Vagina (tissue), 2 donors: ENCODE measurements around the gene HMGN1. TPM values are rescaled to one million over a fixed set of nuclear protein-coding genes. Genes with fewer than 3 reads are reported as not detected.
"Not testable (repeated sequence)": the region's sequence is repeated elsewhere in the genome, so short reads cannot be mapped to it uniquely, and the experiment has no call there.

Source experiments
- DNase-seq, 2 donors: peaks; one replicate each; pipeline ENCODE4 v3.0.0-alpha.2; 2017; ENCODE audit errors: extremely low spot score in 2 of 2
- H3K27ac ChIP-seq: fragments of 200-600 bp; sonication (generic); one replicate; pipeline ENCODE4 v1.5.1; 2019
- H3K27me3 ChIP-seq: fragments of 200-600 bp; sonication (generic); one replicate; pipeline ENCODE4 v1.5.1; 2019
- H3K36me3 ChIP-seq, 2 donors: fragments of 200-600 bp; sonication (generic); one replicate each; pipeline ENCODE4 v1.5.1; 2017 to 2019
- H3K4me1 ChIP-seq: fragments of 200-600 bp; sonication (generic); one replicate; pipeline ENCODE4 v1.5.1; 2019
- H3K4me3 ChIP-seq, 2 donors: fragments of 200-600 bp; sonication (generic); 1 replicate in 1 of 2; 2 replicates in 1 of 2; pipeline ENCODE4 v1.5.1; 2016 to 2019
- H3K9me3 ChIP-seq: fragments of 200-600 bp; sonication (generic); one replicate; pipeline ENCODE4 v1.5.1; 2019
- POLR2A ChIP-seq, 2 donors: fragments of 450-650 bp; IDR thresholded peaks; one replicate each; pipeline ENCODE4 v1.6.1; 2017; ENCODE audit warnings: antibody characterized with exemption in 2 of 2, mild to moderate bottlenecking in 2 of 2, moderate library complexity in 2 of 2
- POLR2AphosphoS5 ChIP-seq, 2 donors: sonication (generic); formaldehyde crosslinking; IDR thresholded peaks; one replicate each; pipeline ENCODE4 v1.9.0; 2017; ENCODE audit warnings: antibody characterized with exemption in 2 of 2, mild to moderate bottlenecking in 2 of 2, low read depth in 1 of 2; ENCODE audit not compliant: insufficient read depth in 1 of 2
- intact Hi-C: fragments of 100-400 bp; cut with DNase I; formaldehyde crosslinking; loops from one replicate; pipeline ENCODE4 v1.15.1; 2023
- total RNA-seq: library from RNA; depleted of rRNA; stranded (reverse); fragments of >200 nt; gene quantifications from one replicate; pipeline ENCODE4 v1.2.3, GENCODE V29; 2016
- TF ChIP-seq, protein P1 (sequence below), 3 experiments: fragments of 450-650 bp in 2 of 3; fragments of 200-600 bp in 1 of 3; sonication (generic) in 1 of 3; IDR thresholded peaks; one replicate each; pipeline ENCODE4 v1.5.1; 2017 to 2019; ENCODE audit warnings: antibody characterized with exemption in 3 of 3, mild to moderate bottlenecking in 2 of 3, moderate library complexity in 2 of 3

HMGN1 gene
- total RNA-seq, 1 donor from 2014 or later, result 82.0 TPM

GRCh38 chr21:39386194-39386593, 37.3 kb upstream of the HMGN1 start:
- Histone ChIP-seq H3K4me1 (peaks cover 41% of the 10 kb centered on the region), H3K27me3 (no peaks in the 10 kb centered on the region), H3K36me3 (no peaks in the 10 kb centered on the region), H3K9me3 (no peaks in the 10 kb centered on the region), H3K4me3 (peak overlapping the region; percentile 35 to 37), H3K27ac (peak overlapping the region; percentile 78)
- intact Hi-C loops, result loop anchor here (5.0 to 10.0 kb wide), 2 partner anchors 74 to 201 kb away; partner anchors contain the start of genes BRWD1 and PSMG1
- no peak for DNase-seq
- TF ChIP-seq POLR2A (IDR thresholded peaks at IDR 0.05), result no peak

- Histone ChIP-seq H3K27me3 (no peaks in the 10 kb centered on the region), H3K4me3 (peak overlapping the region; percentile 35 to 37), H3K27ac (peak overlapping the region; percentile 78), H3K9me3 (no peaks in the 10 kb centered on the region), H3K4me1 (peaks cover 47% of the 10 kb centered on the region), H3K36me3 (no peaks in the 10 kb centered on the region)
- intact Hi-C loops, result loop anchor here (5.0 to 10.0 kb wide), 2 partner anchors 73 to 201 kb away; partner anchors contain the start of genes BRWD1 and PSMG1
- TF ChIP-seq POLR2AphosphoS5 (IDR thresholded peaks at IDR 0.05; ENCODE audit: insufficient read depth in 1 of 2, low read depth in 1 of 2), result peak; percentile 23 to 60
- TF ChIP-seq, protein P1, sequence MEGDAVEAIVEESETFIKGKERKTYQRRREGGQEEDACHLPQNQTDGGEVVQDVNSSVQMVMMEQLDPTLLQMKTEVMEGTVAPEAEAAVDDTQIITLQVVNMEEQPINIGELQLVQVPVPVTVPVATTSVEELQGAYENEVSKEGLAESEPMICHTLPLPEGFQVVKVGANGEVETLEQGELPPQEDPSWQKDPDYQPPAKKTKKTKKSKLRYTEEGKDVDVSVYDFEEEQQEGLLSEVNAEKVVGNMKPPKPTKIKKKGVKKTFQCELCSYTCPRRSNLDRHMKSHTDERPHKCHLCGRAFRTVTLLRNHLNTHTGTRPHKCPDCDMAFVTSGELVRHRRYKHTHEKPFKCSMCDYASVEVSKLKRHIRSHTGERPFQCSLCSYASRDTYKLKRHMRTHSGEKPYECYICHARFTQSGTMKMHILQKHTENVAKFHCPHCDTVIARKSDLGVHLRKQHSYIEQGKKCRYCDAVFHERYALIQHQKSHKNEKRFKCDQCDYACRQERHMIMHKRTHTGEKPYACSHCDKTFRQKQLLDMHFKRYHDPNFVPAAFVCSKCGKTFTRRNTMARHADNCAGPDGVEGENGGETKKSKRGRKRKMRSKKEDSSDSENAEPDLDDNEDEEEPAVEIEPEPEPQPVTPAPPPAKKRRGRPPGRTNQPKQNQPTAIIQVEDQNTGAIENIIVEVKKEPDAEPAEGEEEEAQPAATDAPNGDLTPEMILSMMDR (IDR thresholded peaks at IDR 0.05), result no peak
- no peak for DNase-seq
Measured at GRCh38 chr21:39385299-39386145, 36.6 kb upstream of the HMGN1 start.

DNA sequence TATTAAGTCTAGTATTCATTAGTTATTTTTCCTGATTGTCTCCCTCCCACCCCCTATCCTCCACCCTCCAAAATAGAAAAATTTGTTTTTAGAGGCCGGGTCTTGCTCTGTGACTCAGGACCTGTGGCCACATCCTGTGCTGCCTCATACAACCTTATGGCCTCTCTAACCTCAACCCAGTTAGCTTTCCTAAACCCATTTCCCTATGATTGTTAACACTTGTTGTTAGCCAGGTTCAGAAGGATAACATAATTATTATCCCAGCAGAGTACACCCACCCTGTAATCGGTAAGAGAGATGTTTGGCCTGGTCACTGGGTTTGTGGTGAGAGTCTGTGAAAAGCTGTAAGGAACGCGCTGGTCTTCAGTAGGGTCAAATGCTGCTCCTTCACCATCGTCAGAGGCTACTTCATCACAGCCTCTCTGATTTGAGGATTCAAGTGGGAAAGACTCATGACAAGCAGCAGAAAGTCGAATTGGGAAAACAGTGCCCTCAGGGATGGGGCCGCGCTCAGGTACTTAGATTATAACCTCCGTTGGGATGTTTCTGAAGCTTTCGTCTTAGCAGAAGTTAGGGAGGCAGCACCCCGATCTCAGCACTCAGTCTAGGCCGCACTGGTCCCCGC, 35.9 kb upstream of the HMGN1 start:
- no peak overlapping the region for H3K27ac ChIP-seq
- intact Hi-C loops, result loop anchor here (5.0 to 10.0 kb wide), 2 partner anchors 72 to 200 kb away; partner anchors contain the start of genes BRWD1 and PSMG1

DNA sequence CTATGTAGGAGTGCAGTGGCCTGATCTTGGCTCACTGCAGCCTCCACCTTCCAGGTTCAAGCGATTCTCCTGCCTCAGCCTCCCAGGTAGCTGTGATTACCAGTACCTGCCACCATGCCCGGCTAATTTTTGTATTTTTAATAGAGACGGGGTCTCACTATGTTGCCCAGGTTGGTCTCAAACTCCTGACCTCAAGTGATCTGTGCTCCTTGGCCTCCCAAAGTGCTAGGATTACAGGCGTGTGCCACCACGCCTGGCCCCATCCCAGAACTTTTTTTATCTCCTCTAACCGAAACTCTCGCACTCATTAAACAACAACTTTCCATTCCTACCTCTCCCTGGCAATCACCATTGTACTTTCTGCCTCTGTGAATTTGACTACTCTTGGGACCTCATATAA, 33.2 kb upstream of the HMGN1 start:
- not testable (repeated sequence) for H3K9me3 ChIP-seq, DNase-seq, H3K27me3 ChIP-seq, H3K27ac ChIP-seq, H3K4me3 ChIP-seq, H3K36me3 ChIP-seq
- peaks cover 24% of the 10 kb centered on the region for H3K4me1 ChIP-seq
- intact Hi-C loops, result loop anchor here (10.0 kb wide), 1 partner anchor 197 kb away; the partner anchor contains the start of gene PSMG1

More for the DNA sequence above, 35.9 kb upstream of the HMGN1 start:
- Histone ChIP-seq H3K9me3 (no peaks in the 10 kb centered on the region), H3K27me3 (no peaks in the 10 kb centered on the region), H3K36me3 (no peaks in the 10 kb centered on the region), H3K4me1 (peaks cover 47% of the 10 kb centered on the region), H3K4me3 (no peak overlapping the region)
- TF ChIP-seq, protein P1 (IDR thresholded peaks at IDR 0.05), result no peak
- TF ChIP-seq POLR2A (IDR thresholded peaks at IDR 0.05), result no peak
- TF ChIP-seq POLR2AphosphoS5 (IDR thresholded peaks at IDR 0.05; ENCODE audit: insufficient read depth in 1 of 2, low read depth in 1 of 2), result no peak
- DNase-seq, result no peak

- no peak for DNase-seq
- Histone ChIP-seq H3K4me1 (peaks cover 13% of the 10 kb centered on the region), H3K27me3 (no peaks in the 10 kb centered on the region), H3K27ac (peak overlapping the region; percentile 92), H3K36me3 (no peaks in the 10 kb centered on the region), H3K9me3 (no peaks in the 10 kb centered on the region), H3K4me3 (peak overlapping the region; percentile 73 to 74)
- TF ChIP-seq POLR2A (IDR thresholded peaks at IDR 0.05) (no peak), POLR2AphosphoS5 (IDR thresholded peaks at IDR 0.05; ENCODE audit: insufficient read depth in 1 of 2, low read depth in 1 of 2) (no peak)
- intact Hi-C loops, result loop anchor here (10.0 kb wide), 1 partner anchor 196 kb away; the partner anchor contains the start of gene PSMG1
Measured at GRCh38 chr21:39381009-39381408, 32.1 kb upstream of the HMGN1 start.

DNA sequence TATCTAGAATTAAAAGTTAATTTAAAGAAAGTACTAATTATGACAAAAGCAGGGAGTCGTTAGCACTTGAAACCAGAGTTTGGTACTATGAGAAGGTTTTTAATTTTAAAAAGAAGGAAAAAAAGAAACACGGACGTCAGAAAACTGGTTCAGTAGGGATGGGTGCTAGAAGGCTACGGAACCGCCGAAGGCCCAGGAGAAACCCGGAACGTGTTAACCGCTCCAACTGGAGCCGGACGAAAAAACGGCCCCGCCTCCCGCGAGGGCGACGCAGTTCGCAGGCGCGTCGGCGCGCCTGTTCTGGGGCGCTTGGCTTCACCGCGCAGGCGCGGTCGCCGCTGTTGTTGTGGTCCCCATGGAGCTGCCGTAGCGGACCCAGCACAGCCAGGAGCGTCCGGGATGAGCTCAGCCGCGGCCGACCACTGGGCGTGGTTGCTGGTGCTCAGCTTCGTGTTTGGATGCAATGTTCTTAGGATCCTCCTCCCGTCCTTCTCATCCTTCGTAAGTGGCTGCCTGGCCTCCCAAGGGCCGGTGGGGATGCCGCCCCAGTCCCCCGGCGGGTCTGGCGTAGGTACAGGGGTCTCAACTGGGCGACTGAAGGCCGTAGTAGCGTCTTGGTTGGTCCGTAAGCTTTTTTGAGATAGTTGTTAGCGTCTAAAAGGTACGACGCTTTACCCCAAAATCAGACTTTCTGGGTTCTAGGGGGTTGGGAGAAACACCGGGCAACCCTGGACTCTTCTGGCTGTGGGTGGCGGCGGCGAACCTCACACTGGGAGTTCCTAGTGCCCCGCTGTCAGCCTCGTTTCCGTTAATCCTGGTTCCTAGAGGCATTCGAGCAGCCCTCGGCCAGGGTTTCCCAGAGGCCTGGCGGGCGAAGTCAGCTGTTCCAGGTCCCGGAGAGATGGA, 31.4 kb upstream of the HMGN1 start:
- intact Hi-C loops, result loop anchor here (10.0 kb wide), 1 partner anchor 195 kb away; the partner anchor contains the start of gene PSMG1
- H3K9me3 ChIP-seq, result no peaks in the 10 kb centered on the region
- TF ChIP-seq POLR2A (IDR thresholded peaks at IDR 0.05), result peak in 1 of 2 donors; percentile 68
- TF ChIP-seq POLR2AphosphoS5 (IDR thresholded peaks at IDR 0.05; ENCODE audit: insufficient read depth in 1 of 2, low read depth in 1 of 2), result peak; percentile 93 to 94
- TF ChIP-seq, protein P1 (IDR thresholded peaks at IDR 0.05), result no peak
- no peaks in the 10 kb centered on the region for H3K27me3 ChIP-seq
- DNase-seq, result peak in 1 of 2 donors; percentile 96
- H3K36me3 ChIP-seq, result no peaks in the 10 kb centered on the region
- peaks cover 12% of the 10 kb centered on the region for H3K4me1 ChIP-seq
- H3K4me3 ChIP-seq, result peak overlapping the region; percentile 73 to 74
- H3K27ac ChIP-seq, result peak overlapping the region; percentile 92
